BJ (cell line): ENCODE results near the gene SLIT3. TPM values are rescaled to one million over a fixed set of nuclear protein-coding genes. Genes with fewer than 3 reads are reported as not detected.
"Not testable (repeated sequence)": the region's sequence is repeated elsewhere in the genome, so short reads cannot be mapped to it uniquely, and the experiment has no call there.

ENCODE experiments used
- CTCF ChIA-PET: fragments of 350-600 bp; formaldehyde crosslinking; extraction: SDS; loops from one replicate; lab custom pipeline; 2021; ENCODE audit warnings: antibody characterized with exemption, inconsistent platforms; lab: Yijun Ruan, JAX
- POLR2A ChIA-PET: fragments of 300-600 bp; sonication (Branson Sonifier 250); formaldehyde crosslinking; extraction: SDS; loops from one replicate; lab custom pipeline; 2021; ENCODE audit warnings: antibody characterized with exemption; lab: Charles Lee
- DNase-seq: peaks from one replicate; pipeline ENCODE4 v3.0.0-alpha.2; 2011; ENCODE audit warnings: low read depth
- H3K27me3 ChIP-seq: 2 replicates; pipeline ENCODE4 v1.6.0; 2011; ENCODE audit warnings: low read length; ENCODE audit not compliant: control insufficient read depth, insufficient read depth
- H3K36me3 ChIP-seq: 2 replicates; pipeline ENCODE4 v1.5.1; 2011; ENCODE audit warnings: low read length; ENCODE audit not compliant: control insufficient read depth, insufficient read depth
- H3K4me3 ChIP-seq: 2 replicates; pipeline ENCODE4 v1.5.1; 2011; ENCODE audit warnings: low read depth, mild to moderate bottlenecking, control low read depth, low read length
- CTCF ChIP-seq: IDR thresholded peaks from 2 replicates; pipeline ENCODE4 v1.5.1; 2011; ENCODE audit warnings: low read depth, mild to moderate bottlenecking, control low read depth, inconsistent platforms, low read length, moderate library complexity; ENCODE audit not compliant: insufficient read depth
- polyA plus RNA-seq: library from polyadenylated mRNA; depleted of rRNA; stranded (reverse); fragments of >200 nt; gene quantifications from 2 replicates; pipeline ENCODE4 v1.2.3, GENCODE V29; 2011

SLIT3 gene
- polyA plus RNA-seq, 1 experiment, result 26.8 TPM

GRCh38 chr5:168749391-168750100, 551.4 kb downstream of the SLIT3 start:
- Histone ChIP-seq H3K4me3 (no peak overlapping the region), H3K27me3 (no peaks in the 10 kb centered on the region), H3K36me3 (peaks cover 4% of the 10 kb centered on the region)
- ChIA-PET POLR2A (no interaction called here), CTCF (no interaction called here)
- no peak for DNase-seq
- TF ChIP-seq CTCF, result no peak

DNA sequence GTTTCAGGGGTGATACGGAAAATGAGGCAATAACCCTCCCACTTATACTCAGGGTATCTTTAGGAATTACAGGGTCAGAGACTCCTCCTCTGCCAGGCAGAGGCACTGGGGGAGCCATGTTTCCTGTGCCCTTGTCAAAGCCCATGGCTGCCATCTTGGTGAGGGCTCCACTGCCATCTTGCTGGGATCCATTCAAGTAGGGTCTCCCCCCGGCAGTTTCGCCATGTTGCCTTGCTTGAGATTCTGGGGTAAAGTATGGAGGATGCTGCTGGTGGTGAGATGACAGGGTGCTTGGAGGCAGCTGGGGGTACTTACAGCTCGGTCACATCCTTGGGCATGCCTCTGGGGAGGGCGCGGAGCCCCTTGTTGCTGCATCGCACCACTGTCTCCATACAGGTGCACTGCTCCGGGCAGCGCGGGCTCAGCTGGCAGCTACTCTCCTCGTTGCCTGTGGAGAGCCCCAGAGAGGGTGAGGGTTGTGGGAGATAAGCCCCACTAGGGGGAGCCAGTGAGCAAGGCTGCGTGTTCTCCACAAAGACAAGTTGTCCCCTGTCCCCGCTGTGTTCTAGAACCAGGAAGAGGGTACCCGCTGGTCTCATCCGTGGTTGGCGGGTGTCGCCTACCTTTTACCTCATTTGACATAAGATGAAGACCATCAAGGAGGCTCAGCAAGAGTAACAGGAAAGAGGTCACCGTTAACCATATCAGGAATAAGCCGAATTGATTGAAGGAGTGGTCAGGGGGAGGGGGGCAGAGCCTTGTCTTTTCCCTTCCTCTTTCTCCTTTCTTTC, 552.8 kb downstream of the SLIT3 start:
- peaks cover 4% of the 10 kb centered on the region for H3K36me3 ChIP-seq
- CTCF ChIA-PET, result interaction anchor here (0.6 to 1.1 kb wide), 3 partner anchors 9 to 68 kb away, joined by 3 read pairs; no protein-coding TSS in a partner anchor
- DNase-seq, result no peak
- TF ChIP-seq CTCF, result peak; percentile 54
- H3K4me3 ChIP-seq, result no peak overlapping the region
- POLR2A ChIA-PET, result no interaction called here
- H3K27me3 ChIP-seq, result no peaks in the 10 kb centered on the region

DNA sequence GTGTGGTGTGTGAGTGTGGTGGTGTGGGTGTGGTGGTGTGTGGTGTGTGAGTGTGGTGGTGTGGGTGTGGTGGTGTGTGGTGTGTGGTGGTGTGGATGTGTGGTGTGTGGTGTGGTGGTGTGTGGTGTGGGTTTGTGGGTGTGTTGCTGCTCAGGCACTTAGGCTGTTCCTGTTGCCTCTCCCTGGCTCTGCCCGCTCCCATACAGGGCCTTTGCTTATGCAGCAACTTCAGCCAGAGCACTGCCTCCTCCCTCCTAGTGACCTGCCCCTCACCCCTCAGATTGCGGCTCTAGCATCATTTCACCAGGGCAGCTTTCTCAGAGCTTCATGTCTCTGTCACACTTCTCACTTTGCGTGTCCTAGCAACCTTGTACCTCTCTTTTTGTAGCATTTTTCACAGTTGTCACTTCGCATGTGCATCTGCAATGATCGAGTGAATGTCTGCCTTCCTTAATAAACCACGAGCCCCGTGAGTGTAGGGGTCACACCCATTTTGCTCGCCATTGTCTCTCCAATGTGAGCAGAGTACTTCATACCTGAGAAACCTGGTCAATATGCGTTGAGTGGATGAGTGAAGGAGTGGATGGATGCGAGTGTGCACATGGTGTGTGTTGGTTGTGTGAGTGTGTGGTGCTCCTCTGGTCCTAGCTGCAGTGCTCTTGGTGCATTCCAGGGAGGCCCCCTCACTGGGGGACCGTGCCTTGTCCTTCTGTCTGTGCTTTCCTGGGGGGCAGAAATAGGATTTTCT, 553.9 kb downstream of the SLIT3 start:
- H3K4me3 ChIP-seq, result no peak overlapping the region
- H3K36me3 ChIP-seq, result peaks cover 4% of the 10 kb centered on the region
- DNase-seq, result no peak
- H3K27me3 ChIP-seq, result no peaks in the 10 kb centered on the region
- ChIA-PET POLR2A (no interaction called here), CTCF (interaction anchor here (1.1 kb wide), 1 partner anchor 10 kb away, joined by 3 read pairs; no protein-coding TSS in a partner anchor)
- no peak for TF ChIP-seq CTCF

GRCh38 chr5:168746126-168746892, 554.6 kb downstream of the SLIT3 start:
- H3K4me3 ChIP-seq, H3K27me3 ChIP-seq, H3K36me3 ChIP-seq, CTCF ChIA-PET, POLR2A ChIA-PET, DNase-seq: not testable (repeated sequence)

GRCh38 chr5:168743617-168744016, 557.3 kb downstream of the SLIT3 start:
- DNase-seq, result no peak
- peaks cover 4% of the 10 kb centered on the region for H3K36me3 ChIP-seq
- ChIA-PET POLR2A (no interaction called here), CTCF (interaction anchor here (1.5 kb wide), 1 partner anchor 9 kb away, joined by 5 read pairs; no protein-coding TSS in a partner anchor)
- no peak for TF ChIP-seq CTCF
- no peaks in the 10 kb centered on the region for H3K27me3 ChIP-seq
- no peak overlapping the region for H3K4me3 ChIP-seq

DNA sequence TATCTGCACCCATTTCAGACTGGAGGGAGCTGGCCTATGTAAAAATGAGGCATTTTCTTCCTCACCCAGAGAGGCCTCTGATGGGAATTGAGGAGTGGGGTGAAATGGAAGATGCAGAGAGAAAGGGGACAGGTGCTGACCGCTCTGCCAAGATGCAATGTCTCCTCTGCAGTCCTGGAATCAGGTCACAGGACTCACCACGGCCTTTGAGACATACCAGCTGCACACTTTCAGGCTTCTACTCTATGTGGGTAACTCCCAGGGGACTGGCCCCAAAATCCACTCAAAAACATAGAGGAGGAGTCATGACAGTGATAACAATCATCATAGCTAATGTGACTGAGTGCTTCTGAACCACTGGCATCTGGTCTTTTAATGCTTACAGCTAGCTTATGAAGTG, 558.6 kb downstream of the SLIT3 start:
- POLR2A ChIA-PET, DNase-seq, H3K4me3 ChIP-seq, H3K36me3 ChIP-seq, CTCF ChIA-PET, H3K27me3 ChIP-seq: not testable (repeated sequence)
